Measurements from ENCODE around the gene OR7A17.

Gene OR7A17

GRCh38 chr19:14886032-14886431 lies at the start of gene OR7A17:
Gene OR7A17, minus strand, starts transcription at chr19:14886132. Its CDS starts 4,777 bp downstream, at chr19:14881355.
- no peak within 1 kb of the TSS for H3K27ac ChIP-seq (ENCODE audit: low read depth, low read length)
- no peak within 1 kb of the TSS for H3K9ac ChIP-seq (ENCODE audit: low read length)
- no peaks in the 10 kb centered on the region for H3K36me3 ChIP-seq (ENCODE audit: control insufficient read depth, insufficient read depth, low read length)
- peaks cover under 1% of the 10 kb centered on the region for H3K27me3 ChIP-seq (ENCODE audit: control insufficient read depth, insufficient read depth, low read length)
- no peak within 1 kb of the TSS for H3K4me3 ChIP-seq (ENCODE audit: low read length)
- no peaks in the 10 kb centered on the region for H3K4me1 ChIP-seq (ENCODE audit: control insufficient read depth, insufficient read depth, low read length)

- Histone ChIP-seq H3K27ac (ENCODE audit: low read depth, low read length) (no peak overlapping the region), H3K9ac (ENCODE audit: low read length) (no peak overlapping the region), H3K27me3 (ENCODE audit: control insufficient read depth, insufficient read depth, low read length) (no peaks in the 10 kb centered on the region), H3K4me3 (ENCODE audit: low read length) (no peak overlapping the region), H3K36me3 (ENCODE audit: control insufficient read depth, insufficient read depth, low read length) (no peaks in the 10 kb centered on the region), H3K4me1 (ENCODE audit: control insufficient read depth, insufficient read depth, low read length) (no peaks in the 10 kb centered on the region)
Observed at GRCh38 chr19:14933506-14933905, 47.6 kb upstream of the OR7A17 start.

- no peaks in the 10 kb centered on the region for H3K36me3 ChIP-seq (ENCODE audit: control insufficient read depth, insufficient read depth, low read length)
- no peaks in the 10 kb centered on the region for H3K27me3 ChIP-seq (ENCODE audit: control insufficient read depth, insufficient read depth, low read length)
- no peak overlapping the region for H3K27ac ChIP-seq (ENCODE audit: low read depth, low read length)
- no peak overlapping the region for H3K9ac ChIP-seq (ENCODE audit: low read length)
- no peak overlapping the region for H3K4me3 ChIP-seq (ENCODE audit: low read length)
- H3K4me1 ChIP-seq (ENCODE audit: control insufficient read depth, insufficient read depth, low read length): no peaks in the 10 kb centered on the region
Observed at GRCh38 chr19:14916848-14917247, 30.9 kb upstream of the OR7A17 start.

- Histone ChIP-seq H3K27ac (ENCODE audit: low read depth, low read length) (no peak overlapping the region), H3K36me3 (ENCODE audit: control insufficient read depth, insufficient read depth, low read length) (no peaks in the 10 kb centered on the region), H3K27me3 (ENCODE audit: control insufficient read depth, insufficient read depth, low read length) (no peaks in the 10 kb centered on the region)
Observed at GRCh38 chr19:14915116-14915515, 29.2 kb upstream of the OR7A17 start.

GRCh38 chr19:14906711-14907110 lies 20.8 kb upstream of the OR7A17 start:
- no peaks in the 10 kb centered on the region for H3K27me3 ChIP-seq (ENCODE audit: control insufficient read depth, insufficient read depth, low read length)
- no peak overlapping the region for H3K9ac ChIP-seq (ENCODE audit: low read length)
- no peak overlapping the region for H3K4me3 ChIP-seq (ENCODE audit: low read length)

More at GRCh38 chr19:14915116-14915515, 29.2 kb upstream of the OR7A17 start:
- Histone ChIP-seq H3K4me3 (ENCODE audit: low read length) (no peak overlapping the region), H3K4me1 (ENCODE audit: control insufficient read depth, insufficient read depth, low read length) (no peaks in the 10 kb centered on the region), H3K9ac (ENCODE audit: low read length) (no peak overlapping the region)

GRCh38 chr19:14901675-14902260 lies 15.8 kb upstream of the OR7A17 start:
- Histone ChIP-seq H3K4me3 (ENCODE audit: low read length) (no peak overlapping the region), H3K36me3 (ENCODE audit: control insufficient read depth, insufficient read depth, low read length) (no peaks in the 10 kb centered on the region)

More at GRCh38 chr19:14906711-14907110, 20.8 kb upstream of the OR7A17 start:
- H3K27ac ChIP-seq (ENCODE audit: low read depth, low read length): no peak overlapping the region
- H3K36me3 ChIP-seq (ENCODE audit: control insufficient read depth, insufficient read depth, low read length): no peaks in the 10 kb centered on the region
- no peaks in the 10 kb centered on the region for H3K4me1 ChIP-seq (ENCODE audit: control insufficient read depth, insufficient read depth, low read length)

GRCh38 chr19:14890643-14891379 lies 4.9 kb upstream of the OR7A17 start:
- Histone ChIP-seq H3K27me3 (ENCODE audit: control insufficient read depth, insufficient read depth, low read length) (no peaks in the 10 kb centered on the region), H3K36me3 (ENCODE audit: control insufficient read depth, insufficient read depth, low read length) (no peaks in the 10 kb centered on the region), H3K4me1 (ENCODE audit: control insufficient read depth, insufficient read depth, low read length) (no peaks in the 10 kb centered on the region), H3K4me3 (ENCODE audit: low read length) (no peak overlapping the region), H3K9ac (ENCODE audit: low read length) (no peak overlapping the region), H3K27ac (ENCODE audit: low read depth, low read length) (no peak overlapping the region)

More at GRCh38 chr19:14901675-14902260, 15.8 kb upstream of the OR7A17 start:
- Histone ChIP-seq H3K27me3 (ENCODE audit: control insufficient read depth, insufficient read depth, low read length) (no peaks in the 10 kb centered on the region), H3K9ac (ENCODE audit: low read length) (no peak overlapping the region), H3K27ac (ENCODE audit: low read depth, low read length) (no peak overlapping the region), H3K4me1 (ENCODE audit: control insufficient read depth, insufficient read depth, low read length) (no peaks in the 10 kb centered on the region)

- H3K9ac ChIP-seq (ENCODE audit: low read length): no peak overlapping the region
- no peak overlapping the region for H3K27ac ChIP-seq (ENCODE audit: low read depth, low read length)
- H3K4me1 ChIP-seq (ENCODE audit: control insufficient read depth, insufficient read depth, low read length): no peaks in the 10 kb centered on the region
- H3K36me3 ChIP-seq (ENCODE audit: control insufficient read depth, insufficient read depth, low read length): no peaks in the 10 kb centered on the region
- H3K4me3 ChIP-seq (ENCODE audit: low read length): no peak overlapping the region
- no peaks in the 10 kb centered on the region for H3K27me3 ChIP-seq (ENCODE audit: control insufficient read depth, insufficient read depth, low read length)
Observed at GRCh38 chr19:14889994-14890642, 4.2 kb upstream of the OR7A17 start.

GRCh38 chr19:14871619-14872230 lies 14.2 kb downstream of the OR7A17 start:
- no peak overlapping the region for H3K27ac ChIP-seq (ENCODE audit: low read depth, low read length)
- H3K27me3 ChIP-seq (ENCODE audit: control insufficient read depth, insufficient read depth, low read length): no peaks in the 10 kb centered on the region
- no peaks in the 10 kb centered on the region for H3K36me3 ChIP-seq (ENCODE audit: control insufficient read depth, insufficient read depth, low read length)
- H3K9ac ChIP-seq (ENCODE audit: low read length): no peak overlapping the region
- no peak overlapping the region for H3K4me3 ChIP-seq (ENCODE audit: low read length)
- H3K4me1 ChIP-seq (ENCODE audit: control insufficient read depth, insufficient read depth, low read length): no peaks in the 10 kb centered on the region

GRCh38 chr19:14868497-14868896 lies 17.4 kb downstream of the OR7A17 start:
- Histone ChIP-seq H3K27ac (ENCODE audit: low read depth, low read length) (no peak overlapping the region), H3K9ac (ENCODE audit: low read length) (no peak overlapping the region), H3K36me3 (ENCODE audit: control insufficient read depth, insufficient read depth, low read length) (no peaks in the 10 kb centered on the region), H3K4me1 (ENCODE audit: control insufficient read depth, insufficient read depth, low read length) (no peaks in the 10 kb centered on the region), H3K4me3 (ENCODE audit: low read length) (no peak overlapping the region), H3K27me3 (ENCODE audit: control insufficient read depth, insufficient read depth, low read length) (no peaks in the 10 kb centered on the region)

- no peak within 1 kb of the TSS for H3K9ac ChIP-seq (ENCODE audit: low read length)
- H3K27ac ChIP-seq (ENCODE audit: low read depth, low read length): no peak within 1 kb of the TSS
- H3K4me3 ChIP-seq (ENCODE audit: low read length): no peak within 1 kb of the TSS
- H3K36me3 ChIP-seq (ENCODE audit: control insufficient read depth, insufficient read depth, low read length): no peaks in the 10 kb centered on the region
- H3K27me3 ChIP-seq (ENCODE audit: control insufficient read depth, insufficient read depth, low read length): no peaks in the 10 kb centered on the region
- no peaks in the 10 kb centered on the region for H3K4me1 ChIP-seq (ENCODE audit: control insufficient read depth, insufficient read depth, low read length)
Observed at GRCh38 chr19:14848822-14849221, 37.1 kb downstream of the OR7A17 start, which contains the start of gene OR7A10. Gene OR7A10, minus strand, starts transcription at chr19:14848922. Its CDS starts 7,045 bp downstream, at chr19:14841877.

- Histone ChIP-seq H3K27me3 (ENCODE audit: control insufficient read depth, insufficient read depth, low read length) (no peaks in the 10 kb centered on the region), H3K9ac (ENCODE audit: low read length) (no peak overlapping the region), H3K27ac (ENCODE audit: low read depth, low read length) (no peak overlapping the region), H3K4me3 (ENCODE audit: low read length) (no peak overlapping the region), H3K4me1 (ENCODE audit: control insufficient read depth, insufficient read depth, low read length) (no peaks in the 10 kb centered on the region), H3K36me3 (ENCODE audit: control insufficient read depth, insufficient read depth, low read length) (no peaks in the 10 kb centered on the region)
Observed at GRCh38 chr19:14843578-14843977, 42.4 kb downstream of the OR7A17 start.
